Measurements from ENCODE around the gene ALS2. TPM values are rescaled to one million over a fixed set of nuclear protein-coding genes. Genes with fewer than 3 reads are reported as not detected.

The ALS2 gene
- total and polyA plus RNA-seq, 2 donors from 2014 or later = 7.1 to 24.4 TPM

DNA sequence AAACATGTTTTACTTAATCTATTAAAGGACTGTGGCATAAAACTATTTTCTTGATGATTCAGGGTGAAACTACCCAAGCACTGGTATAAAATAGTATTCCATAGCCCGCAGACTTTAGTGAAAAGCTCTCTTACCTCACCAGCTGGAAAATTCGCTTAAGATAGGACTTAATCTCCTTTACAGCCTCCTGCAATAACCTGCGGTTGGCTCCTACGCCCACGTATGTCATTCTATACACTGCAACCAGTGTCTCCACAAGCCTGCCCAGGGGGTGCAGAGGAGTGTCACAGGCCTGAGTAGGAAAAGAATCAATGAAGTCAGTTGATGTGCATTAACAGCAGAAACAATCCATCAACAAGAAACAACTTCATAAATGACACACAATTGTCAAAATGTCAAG, 71.0 kb downstream of the ALS2 start:
- Histone ChIP-seq H3K9me3 (ENCODE audit: control insufficient read depth in 2 of 3, insufficient read depth in 1 of 3, low read length in 3 of 3) (no peaks in the 10 kb centered on the region), H3K4me3 (ENCODE audit: low read length in 3 of 3) (no peak overlapping the region), H3K36me3 (ENCODE audit: control insufficient read depth in 2 of 3, insufficient read depth in 3 of 3, low read length in 3 of 3) (peaks cover 3 to 51% (median 20%) of the 10 kb centered on the region in 3 donors), H3K27ac (ENCODE audit: low read depth in 2 of 2, low read length in 2 of 2) (no peak overlapping the region), H3K9ac (ENCODE audit: low read length in 3 of 3) (no peak overlapping the region), H3K4me1 (ENCODE audit: control insufficient read depth in 2 of 3, insufficient read depth in 2 of 3, low read depth in 1 of 3, low read length in 3 of 3) (no peaks in the 10 kb centered on the region), H3K27me3 (ENCODE audit: control insufficient read depth, insufficient read depth, low read length) (no peaks in the 10 kb centered on the region)
- FAIRE-seq (no peak), DNase-seq (no peak)
- TF ChIP-seq CTCF (IDR thresholded peaks at IDR 0.05; ENCODE audit: borderline replicate concordance, extremely low read depth, insufficient read depth) = no peak
- intact Hi-C loops (cut with DNase I) = no loop called here

DNA sequence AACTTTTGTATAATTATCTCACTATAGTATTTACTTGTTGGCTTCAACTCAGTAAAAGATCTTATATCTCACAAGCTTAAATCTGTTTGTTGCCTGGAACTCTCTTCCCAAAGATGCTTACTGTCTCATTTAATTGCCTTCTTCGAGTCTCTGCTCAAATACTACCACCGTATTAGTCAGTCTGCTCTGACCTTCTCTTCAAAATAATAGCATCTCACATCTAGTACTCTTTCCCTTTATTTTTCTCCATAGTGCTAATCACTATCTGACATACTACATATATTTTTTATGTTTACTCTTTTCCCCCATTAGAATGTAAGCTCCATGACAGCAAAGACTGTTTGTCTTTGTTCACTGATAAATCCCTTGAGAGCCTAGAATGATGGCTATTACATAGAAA, 71.7 kb downstream of the ALS2 start:
- Histone ChIP-seq H3K9me3 (ENCODE audit: control insufficient read depth in 2 of 3, insufficient read depth in 1 of 3, low read length in 3 of 3) (no peaks in the 10 kb centered on the region), H3K27ac (ENCODE audit: low read depth in 2 of 2, low read length in 2 of 2) (no peak overlapping the region), H3K27me3 (ENCODE audit: control insufficient read depth, insufficient read depth, low read length) (no peaks in the 10 kb centered on the region), H3K4me3 (ENCODE audit: low read length in 3 of 3) (no peak overlapping the region), H3K4me1 (ENCODE audit: control insufficient read depth in 2 of 3, insufficient read depth in 2 of 3, low read depth in 1 of 3, low read length in 3 of 3) (no peaks in the 10 kb centered on the region), H3K9ac (ENCODE audit: low read length in 3 of 3) (no peak overlapping the region), H3K36me3 (ENCODE audit: control insufficient read depth in 2 of 3, insufficient read depth in 3 of 3, low read length in 3 of 3) (peaks cover 2 to 51% (median 19%) of the 10 kb centered on the region in 3 donors)
- TF ChIP-seq CTCF (IDR thresholded peaks at IDR 0.05; ENCODE audit: borderline replicate concordance, extremely low read depth, insufficient read depth) = no peak
- no peak for FAIRE-seq
- intact Hi-C loops (cut with DNase I) = no loop called here
- no peak for DNase-seq

DNA sequence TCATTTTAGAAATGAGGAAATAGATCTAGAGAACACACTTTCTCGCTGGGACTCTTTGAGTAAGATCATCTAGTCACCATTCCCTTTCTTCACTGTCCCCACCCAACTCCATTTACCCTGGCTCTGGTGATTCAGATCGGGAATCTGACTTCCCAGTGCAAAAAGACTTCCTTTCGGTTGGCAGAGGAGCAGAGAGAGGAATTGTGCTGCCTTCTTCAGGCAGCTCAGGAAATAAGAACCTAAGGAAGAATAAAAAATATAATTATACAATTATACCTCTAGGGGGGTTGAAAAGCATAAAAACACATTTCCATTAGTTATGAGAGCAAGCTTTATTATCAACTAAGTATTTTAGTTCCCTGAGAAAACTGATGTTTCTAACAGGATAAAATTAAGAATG, 73.0 kb downstream of the ALS2 start:
- Histone ChIP-seq H3K9ac (ENCODE audit: low read length in 3 of 3) (no peak overlapping the region), H3K27me3 (ENCODE audit: control insufficient read depth, insufficient read depth, low read length) (no peaks in the 10 kb centered on the region), H3K4me1 (ENCODE audit: control insufficient read depth in 2 of 3, insufficient read depth in 2 of 3, low read depth in 1 of 3, low read length in 3 of 3) (no peaks in the 10 kb centered on the region), H3K36me3 (ENCODE audit: control insufficient read depth in 2 of 3, insufficient read depth in 3 of 3, low read length in 3 of 3) (peaks cover 4 to 52% (median 21%) of the 10 kb centered on the region in 3 donors), H3K9me3 (ENCODE audit: control insufficient read depth in 2 of 3, insufficient read depth in 1 of 3, low read length in 3 of 3) (no peaks in the 10 kb centered on the region), H3K4me3 (ENCODE audit: low read length in 3 of 3) (no peak overlapping the region), H3K27ac (ENCODE audit: low read depth in 2 of 2, low read length in 2 of 2) (no peak overlapping the region)
- no peak for DNase-seq
- intact Hi-C loops (cut with DNase I) = no loop called here
- no peak for FAIRE-seq
- TF ChIP-seq CTCF (IDR thresholded peaks at IDR 0.05; ENCODE audit: borderline replicate concordance, extremely low read depth, insufficient read depth) = no peak

- H3K9me3 ChIP-seq (ENCODE audit: control insufficient read depth in 2 of 3, insufficient read depth in 1 of 3, low read length in 3 of 3) = no peaks in the 10 kb centered on the region
- H3K4me3 ChIP-seq (ENCODE audit: low read length in 3 of 3) = no peak overlapping the region
- DNase-seq (no peak), FAIRE-seq (no peak)
- peaks cover 6 to 49% (median 21%) of the 10 kb centered on the region in 3 donors for H3K36me3 ChIP-seq (ENCODE audit: control insufficient read depth in 2 of 3, insufficient read depth in 3 of 3, low read length in 3 of 3)
- H3K4me1 ChIP-seq (ENCODE audit: control insufficient read depth in 2 of 3, insufficient read depth in 2 of 3, low read depth in 1 of 3, low read length in 3 of 3) = no peaks in the 10 kb centered on the region
- H3K27ac ChIP-seq (ENCODE audit: low read depth in 2 of 2, low read length in 2 of 2) = no peak overlapping the region
- intact Hi-C loops (cut with DNase I) = no loop called here
- no peaks in the 10 kb centered on the region for H3K27me3 ChIP-seq (ENCODE audit: control insufficient read depth, insufficient read depth, low read length)
- no peak for TF ChIP-seq CTCF (IDR thresholded peaks at IDR 0.05; ENCODE audit: borderline replicate concordance, extremely low read depth, insufficient read depth)
- no peak overlapping the region for H3K9ac ChIP-seq (ENCODE audit: low read length in 3 of 3)
Observed at GRCh38 chr2:201707142-201707541, 73.6 kb downstream of the ALS2 start.

Data from kidney (tissue), 14 donors.